NCI-H128 (cell line): ENCODE data around the gene FLACC1.
"Not testable (repeated sequence)": the region's sequence is repeated elsewhere in the genome, so short reads cannot be mapped to it uniquely, and the experiment has no call there.

Source experiments
- DNase-seq: peaks from one replicate; lab custom pipeline; 2025; ENCODE audit not compliant: unreplicated experiment; lab: John Stamatoyannopoulos, UW

Gene FLACC1

DNA sequence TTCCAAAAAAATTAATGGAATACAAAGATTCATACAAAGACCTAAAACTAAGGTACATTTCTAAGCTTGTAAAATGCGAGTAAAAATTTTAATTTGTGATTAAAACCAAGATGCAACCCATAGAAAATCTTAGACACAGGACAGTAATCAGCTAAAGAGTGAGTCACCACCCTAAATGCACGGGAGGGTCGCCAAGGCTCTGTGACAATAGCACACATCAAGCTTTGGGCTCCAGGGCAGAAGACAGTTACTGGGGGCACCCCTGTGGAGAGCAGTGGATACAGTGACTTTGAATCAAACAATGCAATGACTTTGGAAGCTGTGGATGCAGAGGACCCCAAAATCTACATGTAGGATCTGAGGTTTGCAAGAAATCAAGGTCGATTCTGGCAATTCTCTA is 7.5 kb downstream of the FLACC1 start:
- DNase-seq, result no peak

- DNase-seq, result no peak
Measured at GRCh38 chr2:201348758-201349157, 8.4 kb downstream of the FLACC1 start.

DNA sequence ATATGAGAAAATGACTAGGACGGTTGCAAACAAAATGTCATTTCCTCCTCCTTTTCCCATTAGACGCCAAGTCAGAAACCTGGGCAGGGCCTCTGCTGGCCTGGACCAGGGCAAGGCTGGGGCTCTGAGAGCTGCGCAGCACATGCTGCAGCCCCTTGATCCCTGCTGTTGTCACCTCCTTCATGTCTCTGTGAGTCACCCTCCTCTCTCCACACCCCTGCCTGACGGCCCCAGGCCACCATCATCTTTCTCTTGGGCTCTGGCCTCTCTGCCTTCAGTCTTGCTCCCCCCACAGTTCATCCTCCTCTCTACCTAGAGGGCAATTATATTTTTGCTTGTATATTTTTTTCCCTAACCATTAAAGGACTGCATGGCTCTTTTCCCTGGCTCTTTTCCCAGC is 10.0 kb downstream of the FLACC1 start:
- no peak for DNase-seq

GRCh38 chr2:201345625-201346213 is 11.4 kb downstream of the FLACC1 start:
- DNase-seq, result no peak

DNA sequence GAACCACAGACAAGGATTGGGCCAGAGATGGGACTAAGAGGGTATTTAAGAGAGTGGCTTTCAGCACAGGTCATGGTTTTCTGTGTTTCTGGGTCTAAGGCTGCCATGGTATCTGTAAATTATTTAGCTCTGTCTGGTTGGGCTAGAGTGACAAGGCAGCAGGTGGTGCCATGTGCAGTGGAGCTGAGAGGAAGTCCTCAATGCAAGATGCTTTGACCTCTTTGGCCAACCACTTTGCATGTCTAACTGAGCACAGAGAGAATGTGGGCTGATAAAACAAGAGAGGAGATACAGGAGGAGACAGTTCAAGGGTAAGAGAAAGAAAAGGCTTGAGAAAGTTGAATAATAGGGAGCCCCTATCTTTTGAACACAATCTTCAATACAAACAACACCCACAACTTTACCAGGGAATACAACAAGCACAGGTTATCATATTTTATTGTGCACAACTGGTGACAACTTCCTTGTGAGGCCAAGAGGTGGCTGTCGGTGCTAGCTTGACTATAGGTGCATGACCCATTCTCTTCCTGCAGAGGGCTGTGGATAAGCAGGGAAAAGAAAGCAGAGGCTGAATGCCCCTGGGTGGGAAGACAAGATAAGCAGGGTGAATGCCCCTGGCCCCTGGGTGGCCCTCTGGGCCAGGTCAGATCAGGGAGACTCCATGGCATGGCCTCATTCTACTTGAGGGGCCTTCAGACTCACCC is 12.3 kb downstream of the FLACC1 start:
- DNase-seq, result no peak

DNA sequence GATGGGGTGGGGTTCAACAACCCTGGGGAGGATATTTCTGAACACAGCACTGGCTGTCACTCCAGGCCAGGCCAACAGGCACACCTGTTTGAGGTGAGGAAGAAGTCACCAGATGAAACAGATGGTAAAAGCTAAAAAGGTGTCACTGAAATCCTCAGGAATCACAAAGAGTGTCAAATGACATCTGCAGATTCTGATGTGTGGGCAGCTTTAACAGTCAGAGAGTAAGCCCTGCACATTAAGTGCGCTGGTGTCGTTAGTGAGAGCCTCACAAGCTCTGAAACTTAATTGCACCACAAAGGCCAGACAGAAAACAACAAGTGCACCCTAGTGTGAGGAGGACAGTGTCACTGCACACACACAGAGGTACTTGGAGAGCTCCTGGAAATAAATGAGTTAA is 13.6 kb downstream of the FLACC1 start:
- DNase-seq, result no peak

- no peak for DNase-seq
Measured at GRCh38 chr2:201342923-201343322, 14.2 kb downstream of the FLACC1 start.

- DNase-seq, result no peak
Measured at GRCh38 chr2:201329409-201329808, 27.7 kb downstream of the FLACC1 start.

- DNase-seq, result no peak
Measured at GRCh38 chr2:201327678-201328077, 29.5 kb downstream of the FLACC1 start.

- DNase-seq, result no peak
Measured at GRCh38 chr2:201322772-201323171, 34.4 kb downstream of the FLACC1 start.

DNA sequence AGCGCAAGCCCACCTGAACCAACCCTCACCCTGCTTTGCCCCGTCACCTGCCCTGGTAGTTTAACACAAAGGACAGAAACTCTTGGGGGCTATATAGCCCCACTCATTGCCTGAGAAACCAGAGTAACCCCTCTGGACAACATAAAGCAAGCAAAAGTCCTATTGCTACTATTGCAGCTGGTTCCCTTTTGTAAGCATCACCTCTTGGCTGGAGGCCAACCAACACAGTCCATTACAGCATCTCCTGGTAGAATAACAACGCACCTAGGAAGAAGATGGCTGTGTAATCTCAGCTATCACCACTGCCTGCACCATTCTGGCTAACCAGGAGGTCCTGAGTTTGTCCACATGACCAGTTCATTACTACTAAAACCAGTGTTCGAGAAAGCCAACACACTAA is 36.4 kb downstream of the FLACC1 start:
- DNase-seq, result no peak

DNA sequence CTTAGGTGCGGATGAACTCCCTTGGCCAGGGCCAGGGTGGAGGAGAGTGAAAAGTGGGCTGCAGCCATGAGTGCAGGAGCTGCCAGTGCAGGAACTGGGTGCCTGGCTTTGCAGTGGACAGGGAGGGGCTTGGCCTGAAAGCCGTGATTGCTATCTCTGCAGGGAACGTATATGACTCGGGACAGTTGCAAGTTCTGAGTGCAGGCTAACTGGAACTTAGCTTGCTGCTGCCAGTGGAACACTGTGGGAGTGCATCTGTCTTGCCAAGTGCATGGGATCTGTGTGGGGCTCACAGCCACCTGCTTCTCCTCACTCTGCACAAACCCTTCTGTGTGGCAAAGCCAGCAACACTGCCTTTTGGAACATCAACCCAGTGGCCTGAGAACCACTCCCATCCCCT is 36.9 kb downstream of the FLACC1 start:
- DNase-seq, result no peak

- no peak for DNase-seq
Measured at GRCh38 chr2:201319511-201319910, 37.6 kb downstream of the FLACC1 start.

DNA sequence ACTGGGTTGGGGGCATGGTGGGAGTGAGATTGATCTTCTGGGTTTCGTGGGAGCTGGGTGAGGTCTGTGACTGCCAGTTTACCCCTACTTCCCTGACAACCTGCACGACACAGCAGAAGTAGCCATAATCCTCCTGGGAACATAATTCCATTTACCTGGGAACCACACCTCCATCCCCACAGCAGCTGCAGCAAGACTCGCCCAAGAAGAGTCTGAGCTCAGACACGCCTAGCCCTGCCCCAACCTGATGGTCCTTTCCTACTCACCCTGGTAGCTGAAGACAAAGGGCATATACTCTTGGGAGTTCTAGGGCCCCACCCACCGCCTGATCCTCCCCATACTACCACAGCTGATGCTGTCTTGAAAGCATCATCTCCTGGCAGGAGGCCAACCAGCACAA is 43.8 kb downstream of the FLACC1 start:
- no peak for DNase-seq

DNA sequence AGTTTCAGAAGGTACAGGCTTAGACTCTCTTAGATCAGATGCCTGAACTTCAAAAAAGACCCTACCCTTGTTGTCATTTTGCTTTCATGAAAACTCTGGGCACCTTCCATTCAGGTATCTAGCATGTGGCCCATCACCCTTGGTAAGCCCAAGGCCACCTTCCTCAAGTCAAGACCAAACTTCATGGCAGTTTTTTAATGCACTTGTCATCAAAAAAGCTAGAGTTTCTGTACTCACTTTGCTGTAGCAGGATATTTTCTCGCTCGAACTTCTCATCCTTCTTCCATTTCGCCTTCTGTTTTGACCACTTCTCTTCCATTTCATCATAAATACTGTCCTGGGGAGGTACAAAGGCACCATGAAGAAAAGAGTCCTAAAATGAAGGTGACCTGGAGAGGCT is 48.2 kb downstream of the FLACC1 start:
- DNase-seq, result no peak

- DNase-seq, result no peak
Measured at GRCh38 chr2:201307876-201308275, 49.3 kb downstream of the FLACC1 start.

GRCh38 chr2:201299929-201300328 is 57.2 kb downstream of the FLACC1 start:
- DNase-seq, result not testable (repeated sequence)

- no peak for DNase-seq
Measured at GRCh38 chr2:201298462-201299052, 58.6 kb downstream of the FLACC1 start.

GRCh38 chr2:201290457-201291148 is 66.5 kb downstream of the FLACC1 start:
- DNase-seq, result not testable (repeated sequence)

GRCh38 chr2:201285499-201285898 is 71.6 kb downstream of the FLACC1 start:
- DNase-seq, result no peak

GRCh38 chr2:201280191-201281040 is 76.7 kb downstream of the FLACC1 start:
- no peak for DNase-seq
